Upper lobe of left lung (tissue), 4 donors: ENCODE results near the gene WLS.

ENCODE experiments used
- POLR2A ChIP-seq, 4 donors: fragments of 450-650 bp; IDR thresholded peaks; one replicate each; pipeline ENCODE4 v1.5.1; 2016 to 2017; ENCODE audit warnings: antibody characterized with exemption in 4 of 4, mild to moderate bottlenecking in 2 of 4
- POLR2AphosphoS5 ChIP-seq, 2 donors: sonication (generic); formaldehyde crosslinking; IDR thresholded peaks; one replicate each; pipeline ENCODE4 v1.5.1; 2017; ENCODE audit warnings: antibody characterized with exemption in 2 of 2
- TF ChIP-seq, protein P1 (sequence below), 6 experiments: fragments of 450-650 bp in 4 of 6; fragments of 200-600 bp in 2 of 6; sonication (generic) in 2 of 6; IDR thresholded peaks; one replicate each; pipeline ENCODE4 v1.5.1; 2016 to 2019; ENCODE audit warnings: antibody characterized with exemption in 6 of 6

DNA sequence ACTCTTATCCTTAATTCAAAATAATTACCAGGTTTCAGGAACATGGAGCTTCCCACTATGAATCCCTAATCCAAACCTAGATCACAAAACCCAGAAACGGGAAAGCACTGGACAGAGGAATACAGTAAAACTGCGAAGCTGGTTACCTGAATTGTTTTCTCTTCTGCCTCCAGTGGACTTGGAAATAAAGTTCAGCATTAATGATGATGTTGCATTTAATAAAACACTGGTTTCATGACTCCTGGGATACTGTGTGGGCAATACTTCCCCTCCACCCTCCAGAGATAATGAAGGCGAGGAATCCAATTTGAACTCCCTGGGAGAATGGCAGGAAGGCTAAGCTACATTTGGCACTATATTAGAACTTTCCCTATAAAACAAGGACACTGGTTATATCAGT, 65.1 kb downstream of the WLS start:
- TF ChIP-seq, protein P1, sequence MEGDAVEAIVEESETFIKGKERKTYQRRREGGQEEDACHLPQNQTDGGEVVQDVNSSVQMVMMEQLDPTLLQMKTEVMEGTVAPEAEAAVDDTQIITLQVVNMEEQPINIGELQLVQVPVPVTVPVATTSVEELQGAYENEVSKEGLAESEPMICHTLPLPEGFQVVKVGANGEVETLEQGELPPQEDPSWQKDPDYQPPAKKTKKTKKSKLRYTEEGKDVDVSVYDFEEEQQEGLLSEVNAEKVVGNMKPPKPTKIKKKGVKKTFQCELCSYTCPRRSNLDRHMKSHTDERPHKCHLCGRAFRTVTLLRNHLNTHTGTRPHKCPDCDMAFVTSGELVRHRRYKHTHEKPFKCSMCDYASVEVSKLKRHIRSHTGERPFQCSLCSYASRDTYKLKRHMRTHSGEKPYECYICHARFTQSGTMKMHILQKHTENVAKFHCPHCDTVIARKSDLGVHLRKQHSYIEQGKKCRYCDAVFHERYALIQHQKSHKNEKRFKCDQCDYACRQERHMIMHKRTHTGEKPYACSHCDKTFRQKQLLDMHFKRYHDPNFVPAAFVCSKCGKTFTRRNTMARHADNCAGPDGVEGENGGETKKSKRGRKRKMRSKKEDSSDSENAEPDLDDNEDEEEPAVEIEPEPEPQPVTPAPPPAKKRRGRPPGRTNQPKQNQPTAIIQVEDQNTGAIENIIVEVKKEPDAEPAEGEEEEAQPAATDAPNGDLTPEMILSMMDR (IDR thresholded peaks at IDR 0.05): no peak
- TF ChIP-seq POLR2A (IDR thresholded peaks at IDR 0.05) (no peak), POLR2AphosphoS5 (IDR thresholded peaks at IDR 0.05) (no peak)
